Upper lobe of left lung (tissue), 6 donors: ENCODE results near the gene MTPN. TPM values are rescaled to one million over a fixed set of nuclear protein-coding genes. Genes with fewer than 3 reads are reported as not detected.

ENCODE experiments used
- ATAC-seq, 2 donors: fragments of 200-7000 bp; cut with Tn5 transposase; one replicate each; pipeline ENCODE4 v1.9.1; 2022; ENCODE audit warnings: mild to moderate bottlenecking in 2 of 2, moderate library complexity in 2 of 2; ENCODE audit not compliant: low FRiP score in 2 of 2
- DNase-seq, 2 donors: peaks; one replicate each; pipeline ENCODE4 v3.0.0-alpha.2; 2019 to 2020
- H3K27ac ChIP-seq, 4 donors: fragments of 200-600 bp; sonication (generic); one replicate each; pipeline ENCODE4 v1.5.1; 2016 to 2019
- H3K27me3 ChIP-seq, 4 donors: fragments of 200-600 bp; sonication (generic); one replicate each; pipeline ENCODE4 v1.5.1; 2017 to 2019
- H3K36me3 ChIP-seq, 4 donors: fragments of 200-600 bp; sonication (generic); one replicate each; pipeline ENCODE4 v1.5.1; 2016 to 2019
- H3K4me1 ChIP-seq, 4 donors: fragments of 200-600 bp; sonication (generic); one replicate each; pipeline ENCODE4 v1.5.1; 2018 to 2019
- H3K4me3 ChIP-seq, 4 donors: fragments of 200-600 bp; sonication (generic); one replicate each; pipeline ENCODE4 v1.5.1; 2017 to 2019; ENCODE audit warnings: mild to moderate bottlenecking in 2 of 4, moderate library complexity in 1 of 4
- H3K9me3 ChIP-seq, 4 donors: fragments of 200-600 bp; sonication (generic); one replicate each; pipeline ENCODE4 v1.5.1; 2018 to 2019
- EP300 ChIP-seq, 4 donors: sonication (generic); formaldehyde crosslinking; IDR thresholded peaks; one replicate each; pipeline ENCODE4 v1.5.1; 2017; ENCODE audit warnings: antibody characterized with exemption in 4 of 4, control low read depth in 2 of 4
- POLR2A ChIP-seq, 4 donors: fragments of 450-650 bp; IDR thresholded peaks; one replicate each; pipeline ENCODE4 v1.5.1; 2016 to 2017; ENCODE audit warnings: antibody characterized with exemption in 4 of 4, mild to moderate bottlenecking in 2 of 4
- POLR2AphosphoS5 ChIP-seq, 2 donors: sonication (generic); formaldehyde crosslinking; IDR thresholded peaks; one replicate each; pipeline ENCODE4 v1.5.1; 2017; ENCODE audit warnings: antibody characterized with exemption in 2 of 2
- WGBS, 2 donors: methylation state at CpG; one replicate each; pipeline ENCODE4 v1.1.5; 2017 to 2018; 5-methylcytosine and 5-hydroxymethylcytosine counted together
- small RNA-seq, 4 donors: library from RNA; depleted of rRNA; stranded (forward); fragments of <200 nt; gene quantifications; one replicate each; pipeline ENCODE3, GENCODE V24; 2016
- total RNA-seq, 6 donors: library from RNA; depleted of rRNA in 4 of 6; stranded (reverse); fragments of >200 nt in 4 of 6; gene quantifications; one replicate each; pipeline versions ENCODE4 v1.1.0 to v1.2.1, GENCODE V29; 2016 to 2021
- TF ChIP-seq, protein P1 (sequence below), 6 experiments: fragments of 450-650 bp in 4 of 6; fragments of 200-600 bp in 2 of 6; sonication (generic) in 2 of 6; IDR thresholded peaks; one replicate each; pipeline ENCODE4 v1.5.1; 2016 to 2019; ENCODE audit warnings: antibody characterized with exemption in 6 of 6
- donor health status: DM: no; HTN: no; CAD: no; lungs with moderate emphysema.
- donor health status: DM: no; HTN: yes; CAD: no; lungs with severe emphysema.

Gene MTPN
- total RNA-seq, 6 donors from 2014 or later: 34.2 to 145 (median 87.3) TPM

GRCh38 chr7:135884495-135885232 is 92.5 kb downstream of the MTPN start:
- H3K27me3 ChIP-seq: no peaks in the 10 kb centered on the region
- no peak overlapping the region for H3K27ac ChIP-seq
- H3K4me1 ChIP-seq: no peaks in the 10 kb centered on the region
- DNase-seq (no peak), ATAC-seq (no peak)
- no peak for TF ChIP-seq POLR2AphosphoS5 (IDR thresholded peaks at IDR 0.05)
- TF ChIP-seq EP300 (IDR thresholded peaks at IDR 0.05): no peak
- TF ChIP-seq, protein P1, sequence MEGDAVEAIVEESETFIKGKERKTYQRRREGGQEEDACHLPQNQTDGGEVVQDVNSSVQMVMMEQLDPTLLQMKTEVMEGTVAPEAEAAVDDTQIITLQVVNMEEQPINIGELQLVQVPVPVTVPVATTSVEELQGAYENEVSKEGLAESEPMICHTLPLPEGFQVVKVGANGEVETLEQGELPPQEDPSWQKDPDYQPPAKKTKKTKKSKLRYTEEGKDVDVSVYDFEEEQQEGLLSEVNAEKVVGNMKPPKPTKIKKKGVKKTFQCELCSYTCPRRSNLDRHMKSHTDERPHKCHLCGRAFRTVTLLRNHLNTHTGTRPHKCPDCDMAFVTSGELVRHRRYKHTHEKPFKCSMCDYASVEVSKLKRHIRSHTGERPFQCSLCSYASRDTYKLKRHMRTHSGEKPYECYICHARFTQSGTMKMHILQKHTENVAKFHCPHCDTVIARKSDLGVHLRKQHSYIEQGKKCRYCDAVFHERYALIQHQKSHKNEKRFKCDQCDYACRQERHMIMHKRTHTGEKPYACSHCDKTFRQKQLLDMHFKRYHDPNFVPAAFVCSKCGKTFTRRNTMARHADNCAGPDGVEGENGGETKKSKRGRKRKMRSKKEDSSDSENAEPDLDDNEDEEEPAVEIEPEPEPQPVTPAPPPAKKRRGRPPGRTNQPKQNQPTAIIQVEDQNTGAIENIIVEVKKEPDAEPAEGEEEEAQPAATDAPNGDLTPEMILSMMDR (IDR thresholded peaks at IDR 0.05): no peak
- no peak for TF ChIP-seq POLR2A (IDR thresholded peaks at IDR 0.05)
- no peaks in the 10 kb centered on the region for H3K36me3 ChIP-seq
- no peaks in the 10 kb centered on the region for H3K9me3 ChIP-seq
- WGBS, 2 donors: 69 to 76% methylated on average over 9 of the region's 9 CpGs
- no peak overlapping the region for H3K4me3 ChIP-seq

DNA sequence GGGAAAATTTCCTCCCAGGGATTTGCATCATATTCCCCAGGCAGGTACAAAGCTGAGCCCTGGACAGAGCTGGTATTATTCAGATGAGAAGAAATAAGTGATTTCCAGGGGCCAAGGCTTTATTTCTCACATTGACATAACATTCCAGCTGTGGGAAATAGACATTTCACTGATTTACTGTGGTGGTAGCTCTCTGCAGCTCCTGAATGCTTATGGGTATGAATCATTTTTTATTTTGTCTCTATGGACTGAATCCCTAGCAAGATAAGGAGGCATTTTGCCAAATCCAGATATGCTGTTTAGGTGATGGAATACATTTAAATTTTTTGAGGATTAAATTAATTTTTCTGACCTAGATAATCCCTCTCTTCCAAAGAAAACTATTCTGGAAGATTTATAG is 97.9 kb downstream of the MTPN start:
- Histone ChIP-seq H3K27ac (no peak overlapping the region), H3K4me3 (no peak overlapping the region), H3K4me1 (no peaks in the 10 kb centered on the region), H3K9me3 (no peaks in the 10 kb centered on the region), H3K36me3 (no peaks in the 10 kb centered on the region), H3K27me3 (no peaks in the 10 kb centered on the region)
- TF ChIP-seq, protein P1 (IDR thresholded peaks at IDR 0.05): no peak
- no peak for TF ChIP-seq POLR2AphosphoS5 (IDR thresholded peaks at IDR 0.05)
- no peak for TF ChIP-seq POLR2A (IDR thresholded peaks at IDR 0.05)
- TF ChIP-seq EP300 (IDR thresholded peaks at IDR 0.05): no peak
- no peak for ATAC-seq
- DNase-seq: no peak

GRCh38 chr7:135878284-135878683 is 98.9 kb downstream of the MTPN start:
- ATAC-seq (no peak), DNase-seq (no peak)
- Histone ChIP-seq H3K4me1 (no peaks in the 10 kb centered on the region), H3K27me3 (no peaks in the 10 kb centered on the region), H3K4me3 (no peak overlapping the region), H3K36me3 (no peaks in the 10 kb centered on the region), H3K9me3 (no peaks in the 10 kb centered on the region), H3K27ac (no peak overlapping the region)
- 83 to 93% methylated on average over 3 of the region's 3 CpGs for WGBS, 2 donors
- no peak for TF ChIP-seq POLR2A (IDR thresholded peaks at IDR 0.05)
- TF ChIP-seq, protein P1 (IDR thresholded peaks at IDR 0.05): no peak

- ATAC-seq (no peak), DNase-seq (no peak)
- Histone ChIP-seq H3K4me1 (no peaks in the 10 kb centered on the region), H3K27ac (no peak overlapping the region), H3K9me3 (no peaks in the 10 kb centered on the region), H3K4me3 (no peak overlapping the region), H3K36me3 (no peaks in the 10 kb centered on the region), H3K27me3 (no peaks in the 10 kb centered on the region)
- WGBS, 2 donors: 47 to 72% methylated on average over 5 of the region's 5 CpGs
- TF ChIP-seq, protein P1 (IDR thresholded peaks at IDR 0.05): no peak
- TF ChIP-seq EP300 (IDR thresholded peaks at IDR 0.05) (no peak), POLR2A (IDR thresholded peaks at IDR 0.05) (no peak), POLR2AphosphoS5 (IDR thresholded peaks at IDR 0.05) (no peak)
These were observed 99.4 kb downstream of the MTPN start for GRCh38 chr7:135877805-135878204.

Small RNAs within 50 kb of the gene (small RNA-seq; reads per million reads assigned to genes)
- gene RNU6-223P: 0 reads per million in 4 donors

Other genes starting within 250 kb of the MTPN start
- under 1 TPM in 2 of 6 donors, not detected in 4; 0.20 to 0.30 TPM for gene SLC13A4, start 249.2 kb downstream of the MTPN start, total RNA-seq
- gene FAM180A, start 228.5 kb downstream of the MTPN start, total RNA-seq: 1 to 10 TPM in 4 of 6 donors, not detected in 2; 1.0 to 4.8 (median 2.5) TPM